Dermis blood vessel endothelial cell (primary cell): ENCODE results near the gene NOP9. TPM values are rescaled to one million over a fixed set of nuclear protein-coding genes. Genes with fewer than 3 reads are reported as not detected.

Source experiments
- DNase-seq: peaks from one replicate; pipeline ENCODE4 v3.0.0; 2010
- total RNA-seq: library from RNA; depleted of rRNA; stranded (reverse); fragments of >200 nt; gene quantifications from 2 replicates; pipeline ENCODE4 v1.2.3, GENCODE V29; 2014

Gene NOP9
- total RNA-seq, 1 donor from 2014 or later: 30.1 TPM

- no peak for DNase-seq
These were observed 55.4 kb downstream of the NOP9 start for GRCh38 chr14:24355009-24355408.

- no peak for DNase-seq
These were observed 56.6 kb downstream of the NOP9 start for GRCh38 chr14:24356208-24356607.

Other genes starting within 250 kb of the NOP9 start
- 0.05 TPM in 1 of 2 replicates, not detected in the other for gene CARMIL3, start 247.8 kb upstream of the NOP9 start, total RNA-seq
- gene CPNE6, start 228.3 kb upstream of the NOP9 start, total RNA-seq: not detected in 2 replicates
- 5.8 and 10.5 TPM in 2 replicates for gene PCK2, start 205.5 kb upstream of the NOP9 start, total RNA-seq
- 90.7 and 93.9 TPM in 2 replicates for gene DCAF11, start 185.1 kb upstream of the NOP9 start, total RNA-seq
- gene NRL, start 184.9 kb upstream of the NOP9 start, total RNA-seq: 0.88 and 2.6 TPM in 2 replicates
- 0.42 and 0.51 TPM in 2 replicates for gene FITM1, start 169.2 kb upstream of the NOP9 start, total RNA-seq
- 167 TPM in 2 replicates for gene PSME1, start 163.7 kb upstream of the NOP9 start, total RNA-seq
- gene EMC9, start 158.3 kb upstream of the NOP9 start, total RNA-seq: 21.4 and 26.4 TPM in 2 replicates
- 108 and 110 TPM in 2 replicates for gene PSME2, start 153.2 kb upstream of the NOP9 start, total RNA-seq
- 53.2 and 54.1 TPM in 2 replicates for gene RNF31, start 152.4 kb upstream of the NOP9 start, total RNA-seq
- gene IRF9, start 138.6 kb upstream of the NOP9 start, total RNA-seq: 37.8 and 55.5 TPM in 2 replicates
- 2.7 and 4.2 TPM in 2 replicates for gene REC8, start 127.8 kb upstream of the NOP9 start, total RNA-seq
- gene IPO4, start 111.0 kb upstream of the NOP9 start, total RNA-seq: 28.8 and 60.6 TPM in 2 replicates
- gene TM9SF1, start 104.4 kb upstream of the NOP9 start, total RNA-seq: 63.5 and 82.5 TPM in 2 replicates
- not detected in 2 replicates for gene TSSK4, start 94.2 kb upstream of the NOP9 start, total RNA-seq
- gene CHMP4A, start 86.4 kb upstream of the NOP9 start, total RNA-seq: 36.8 and 39.3 TPM in 2 replicates
- 5.9 and 23.7 TPM in 2 replicates for gene MDP1, start 83.8 kb upstream of the NOP9 start, total RNA-seq
- 197 and 248 TPM in 2 replicates for gene NEDD8, start 67.5 kb upstream of the NOP9 start, total RNA-seq
- gene GMPR2, start 66.9 kb upstream of the NOP9 start, total RNA-seq: 108 and 121 TPM in 2 replicates
- gene TINF2, start 57.2 kb upstream of the NOP9 start, total RNA-seq: 68.4 and 71.7 TPM in 2 replicates
- gene TGM1, start 36.7 kb upstream of the NOP9 start, total RNA-seq: 0.17 and 0.51 TPM in 2 replicates
- gene RABGGTA, start 28.3 kb upstream of the NOP9 start, total RNA-seq: 27.9 and 28.6 TPM in 2 replicates
- 10.6 and 16.7 TPM in 2 replicates for gene DHRS1, start 70 bp upstream of the NOP9 start, total RNA-seq
- 4.6 and 7.5 TPM in 2 replicates for gene CIDEB, start 8.1 kb downstream of the NOP9 start, total RNA-seq
- gene LTB4R2, start 10.3 kb downstream of the NOP9 start, total RNA-seq: 5.9 and 9.7 TPM in 2 replicates
- 3.5 and 3.6 TPM in 2 replicates for gene LTB4R, start 11.7 kb downstream of the NOP9 start, total RNA-seq
- gene ADCY4, start 35.2 kb downstream of the NOP9 start, total RNA-seq: 68.4 and 138 TPM in 2 replicates
- gene RIPK3, start 40.1 kb downstream of the NOP9 start, total RNA-seq: 4.7 and 5.8 TPM in 2 replicates
- gene NFATC4, start 68.3 kb downstream of the NOP9 start, total RNA-seq: 8.8 and 11.1 TPM in 2 replicates
- 12.6 and 17.0 TPM in 2 replicates for gene NYNRIN, start 99.2 kb downstream of the NOP9 start, total RNA-seq
- 0.84 and 1.0 TPM in 2 replicates for gene CBLN3, start 129.8 kb downstream of the NOP9 start, total RNA-seq
- gene KHNYN, start 130.1 kb downstream of the NOP9 start, total RNA-seq: 55.5 and 67.0 TPM in 2 replicates
- 9.3 and 79.1 TPM in 2 replicates for gene SDR39U1, start 142.9 kb downstream of the NOP9 start, total RNA-seq
- gene CMA1, start 208.4 kb downstream of the NOP9 start, total RNA-seq: not detected in 2 replicates